HG03571 (cell line): ENCODE data around the gene KIDINS220.
"Not testable (repeated sequence)": the region's sequence is repeated elsewhere in the genome, so short reads cannot be mapped to it uniquely, and the experiment has no call there.

Experiments used
- ATAC-seq: cut with Tn5 transposase; IDR thresholded peaks from one replicate; pipeline ENCODE4 v1.9.1; 2021; ENCODE audit not compliant: unreplicated experiment

The KIDINS220 gene

DNA sequence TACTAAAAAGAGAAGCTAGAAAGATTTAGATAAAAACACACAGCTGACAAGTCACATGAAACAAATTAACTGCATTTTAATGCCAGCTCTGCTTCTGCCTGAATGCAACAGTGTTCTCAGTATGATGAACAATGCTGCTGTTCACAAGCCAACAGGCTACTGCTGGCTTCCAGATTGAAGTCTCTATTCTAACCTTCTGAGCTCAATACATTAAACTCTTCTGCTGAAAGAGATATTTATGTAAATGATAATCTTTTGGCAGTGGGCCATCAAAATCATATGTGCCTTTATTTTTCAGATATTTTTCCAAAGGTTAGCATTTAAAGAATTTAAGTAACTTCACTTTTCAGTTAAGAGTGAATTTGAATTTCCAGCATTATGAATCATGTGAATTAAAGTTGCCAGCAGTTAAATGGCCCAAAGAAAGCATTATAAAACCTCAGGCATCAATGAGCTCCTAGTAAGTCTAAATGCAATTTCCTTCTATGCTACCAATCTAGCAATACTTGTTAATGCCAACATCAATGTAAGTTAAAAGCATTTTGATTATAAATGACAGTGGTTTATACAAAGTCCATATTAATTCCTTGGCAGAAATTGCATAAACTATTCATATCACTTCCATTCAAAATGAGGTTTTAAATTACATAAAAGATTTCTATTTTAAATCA is 83.2 kb downstream of the KIDINS220 start:
- no peak for ATAC-seq

DNA sequence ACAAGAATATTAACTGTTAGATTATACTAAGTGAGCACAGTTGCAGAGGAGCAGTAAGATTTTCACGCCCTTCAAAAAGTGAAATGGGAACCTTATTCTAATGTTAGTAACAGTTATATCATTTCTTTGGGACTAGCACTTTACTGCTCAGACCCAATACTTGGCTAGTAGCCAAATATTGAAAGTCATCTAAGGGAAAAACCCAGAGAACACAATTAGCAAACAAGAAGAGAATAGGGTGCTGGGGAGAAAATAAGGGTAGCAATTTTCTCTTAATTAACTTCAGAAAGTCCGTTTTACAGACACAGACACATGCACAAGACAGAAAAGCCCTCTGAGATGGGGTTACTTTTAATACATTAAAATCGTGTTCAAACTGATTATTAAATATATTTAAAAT is 83.8 kb downstream of the KIDINS220 start:
- no peak for ATAC-seq

DNA sequence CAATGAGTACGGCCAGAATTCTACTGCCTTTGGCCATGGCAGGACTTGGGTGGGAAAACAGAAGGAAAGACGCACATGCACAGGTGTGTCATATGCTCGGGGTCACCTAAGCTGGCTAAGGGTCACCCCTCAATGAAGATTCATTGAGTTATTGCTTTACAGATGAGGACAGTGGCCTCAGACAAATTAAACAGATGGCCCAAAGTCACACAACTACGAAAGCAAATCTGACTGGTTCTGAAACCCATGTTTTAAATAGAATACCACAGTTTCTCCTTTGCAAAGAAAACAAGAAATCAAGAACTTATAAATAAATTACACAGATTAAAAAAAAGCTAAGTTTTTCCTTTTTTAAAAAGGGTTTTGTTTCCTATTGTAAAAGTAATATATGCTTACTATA is 85.0 kb downstream of the KIDINS220 start:
- no peak for ATAC-seq

DNA sequence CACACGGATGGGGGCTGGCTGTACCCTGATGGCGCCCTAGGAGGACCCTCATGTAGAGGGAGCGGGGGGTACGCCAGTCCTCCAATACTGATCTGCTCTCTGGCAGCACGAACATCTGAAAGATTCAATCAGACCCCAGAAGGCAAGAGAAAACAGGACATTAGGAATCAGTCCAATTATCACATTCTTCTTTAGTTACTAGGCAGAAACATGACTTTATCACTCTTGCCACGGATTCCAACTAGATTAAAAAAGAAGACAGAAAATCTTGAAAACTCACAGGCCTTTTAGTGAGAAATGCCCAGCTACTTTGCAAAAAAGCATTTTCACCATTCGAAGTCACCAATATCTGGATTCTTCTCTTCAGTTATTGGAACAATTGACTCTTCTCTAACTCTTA is 87.2 kb downstream of the KIDINS220 start:
- no peak for ATAC-seq

DNA sequence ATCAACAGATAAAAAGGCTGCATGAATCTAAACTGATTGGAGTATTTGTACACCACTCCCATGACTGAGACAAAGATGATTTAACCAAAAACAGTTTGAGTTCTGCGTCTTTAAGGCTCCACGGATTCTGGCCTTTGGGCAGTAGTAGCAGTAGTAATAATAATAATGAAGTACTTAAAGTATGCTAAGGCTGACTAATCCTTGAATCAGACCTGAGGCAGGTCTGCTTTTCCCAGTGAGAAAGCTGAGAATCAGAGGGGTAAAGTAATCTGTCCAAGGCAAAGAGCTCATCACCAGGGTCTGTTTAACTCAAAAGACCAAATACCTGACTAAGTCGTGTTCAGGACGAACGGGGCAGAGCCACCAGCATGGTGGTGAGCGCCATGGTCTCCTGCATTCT is 94.2 kb downstream of the KIDINS220 start:
- no peak for ATAC-seq

DNA sequence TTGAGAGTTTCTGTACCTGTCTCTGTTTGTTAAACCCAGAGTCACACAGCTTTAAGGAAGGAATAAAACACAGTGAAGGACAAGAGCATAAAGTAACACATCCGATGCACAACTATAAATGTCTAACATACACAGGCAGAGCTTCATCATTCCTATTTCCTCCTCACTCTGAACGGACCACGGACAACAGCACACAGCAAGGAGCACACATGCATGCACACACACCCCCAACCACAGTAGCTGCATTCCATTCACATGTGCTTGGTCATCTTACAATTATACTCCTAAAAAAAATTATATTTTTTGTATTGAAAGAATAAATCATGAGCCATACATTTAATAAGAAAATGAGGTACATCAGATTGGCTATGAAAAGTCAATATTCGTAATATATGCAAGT is 97.3 kb downstream of the KIDINS220 start:
- no peak for ATAC-seq

DNA sequence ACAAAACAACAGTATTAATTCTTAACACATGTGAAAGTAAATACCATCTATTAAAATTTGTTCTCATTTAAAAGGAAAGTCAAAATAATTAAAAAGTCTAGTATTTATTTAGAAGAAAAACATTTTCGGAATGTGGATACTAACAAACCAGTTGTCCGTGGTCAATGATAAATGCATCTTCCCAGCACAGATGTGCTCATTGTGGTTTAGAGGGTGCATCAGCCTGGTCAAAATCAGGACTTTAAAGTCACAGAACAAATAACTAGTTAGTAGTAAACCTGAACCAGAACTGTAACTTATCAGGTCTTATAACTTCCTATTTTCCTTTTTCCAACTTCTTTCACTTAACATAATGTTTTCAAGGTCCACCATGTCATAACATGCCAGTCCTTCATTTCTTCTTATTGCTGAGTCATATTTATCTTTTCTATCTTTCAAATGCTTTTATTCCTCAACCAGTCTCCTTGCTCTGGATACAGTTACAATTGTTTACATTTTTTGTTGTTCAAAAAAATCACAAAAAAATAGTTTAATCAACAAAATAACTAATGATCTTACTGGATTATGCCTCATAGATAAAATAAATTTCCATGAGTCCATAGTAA is 99.7 kb downstream of the KIDINS220 start:
- ATAC-seq, result no peak

DNA sequence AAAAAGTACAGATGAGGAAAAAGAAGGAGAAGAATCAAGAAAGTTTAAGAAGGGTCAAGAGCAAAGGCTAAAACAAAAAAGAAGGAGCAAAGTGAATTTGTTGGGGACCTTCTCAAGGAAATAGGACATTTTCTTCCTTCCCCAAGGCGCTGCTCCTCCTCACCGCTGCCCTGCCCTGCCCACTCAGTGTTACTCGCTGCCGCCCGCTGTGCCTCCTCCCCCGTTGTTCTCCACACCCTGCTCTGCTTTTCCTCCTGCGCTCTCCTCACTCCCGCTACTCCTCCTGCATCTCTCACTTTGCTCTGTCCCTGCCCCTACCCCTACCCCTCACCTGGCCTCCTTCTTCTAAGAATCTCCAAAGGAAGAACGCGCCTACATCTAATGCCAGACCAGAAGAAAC is 104.8 kb downstream of the KIDINS220 start:
- ATAC-seq, result no peak

DNA sequence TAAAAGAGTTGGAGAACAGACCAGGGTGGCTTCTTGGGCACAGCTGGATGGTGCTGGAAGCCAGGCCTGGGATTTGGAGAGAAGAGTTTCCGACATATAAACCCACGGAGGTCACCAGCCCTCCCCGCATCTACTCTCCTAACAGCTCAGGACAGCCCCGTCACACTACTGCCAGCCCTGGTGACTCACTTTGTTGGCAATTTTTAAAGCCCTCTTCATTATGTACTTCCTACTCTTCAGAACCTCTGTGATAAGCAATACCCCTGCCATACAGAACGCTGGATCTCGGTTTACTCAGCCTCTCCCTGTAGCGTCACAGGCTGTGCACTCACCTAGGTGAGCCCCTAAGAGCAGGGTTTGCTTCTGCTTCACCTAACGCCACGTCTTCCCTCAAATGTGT is 107.5 kb downstream of the KIDINS220 start:
- no peak for ATAC-seq

DNA sequence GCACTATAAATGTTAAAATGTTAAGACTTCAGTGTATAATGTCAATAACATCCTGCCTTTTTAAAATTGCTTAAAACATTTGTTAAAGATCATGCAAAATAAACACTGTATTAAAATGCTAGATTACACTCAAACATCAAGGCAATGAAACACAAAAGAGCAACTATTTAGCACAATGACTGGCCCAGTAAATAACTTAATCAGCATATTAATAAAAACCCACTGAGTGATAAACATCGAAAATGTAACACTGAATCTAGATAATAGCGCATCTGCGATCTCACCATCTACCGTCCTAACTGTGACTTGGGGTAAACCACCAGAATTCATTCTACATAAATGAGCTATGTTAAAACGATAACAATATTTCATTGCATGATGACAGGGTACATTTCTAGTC is 108.3 kb downstream of the KIDINS220 start:
- ATAC-seq, result not testable (repeated sequence)

DNA sequence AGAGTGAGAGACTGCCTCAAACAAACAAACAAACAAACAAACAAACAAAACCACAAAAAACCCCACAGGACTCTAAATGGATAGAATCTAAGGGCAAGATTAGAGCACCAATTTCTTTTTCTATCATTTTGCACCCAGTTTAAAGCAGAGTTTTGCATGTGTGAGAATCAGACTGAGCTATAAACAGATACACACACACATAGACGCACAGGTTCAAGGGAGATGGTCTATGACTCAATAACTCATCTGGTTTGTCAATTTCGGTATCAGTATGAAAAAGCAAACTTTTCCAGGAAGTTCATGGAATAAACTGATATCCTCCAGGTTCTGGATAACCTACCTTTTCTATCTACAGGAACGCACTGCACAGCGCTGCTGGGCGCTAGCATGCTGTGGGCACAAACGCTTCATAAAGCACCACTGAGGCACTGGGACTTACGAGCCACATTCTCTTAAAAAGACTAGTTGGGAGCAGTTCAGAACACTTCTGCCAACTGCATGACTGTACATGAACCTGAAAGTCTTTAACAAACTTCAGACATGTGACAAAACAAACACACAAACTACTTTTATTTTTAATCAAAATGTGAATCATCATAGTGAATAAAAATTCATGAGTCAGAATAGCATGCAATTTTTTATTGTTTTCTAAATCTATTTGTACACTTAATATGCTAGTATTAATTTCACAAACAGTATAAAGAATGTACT is 109.0 kb downstream of the KIDINS220 start:
- ATAC-seq, result no peak

DNA sequence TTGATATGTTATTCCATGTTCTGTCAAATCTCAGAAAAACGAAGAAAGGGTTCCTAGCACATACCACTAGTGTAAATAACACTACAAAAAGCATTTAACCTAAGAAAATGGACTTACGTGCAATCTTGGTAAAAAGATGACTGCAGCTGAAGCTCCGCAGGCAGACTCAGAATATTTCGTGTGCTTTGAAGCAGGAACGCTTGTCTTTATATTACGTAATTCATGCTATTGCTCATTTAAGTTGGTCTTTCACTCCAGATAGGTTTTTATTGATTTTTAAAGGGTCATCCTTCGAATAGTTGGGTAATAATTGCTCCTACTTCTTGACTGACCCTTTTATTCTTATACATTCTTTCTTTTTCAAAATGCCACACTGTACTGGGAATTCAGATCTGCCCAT is 111.6 kb downstream of the KIDINS220 start:
- no peak for ATAC-seq

DNA sequence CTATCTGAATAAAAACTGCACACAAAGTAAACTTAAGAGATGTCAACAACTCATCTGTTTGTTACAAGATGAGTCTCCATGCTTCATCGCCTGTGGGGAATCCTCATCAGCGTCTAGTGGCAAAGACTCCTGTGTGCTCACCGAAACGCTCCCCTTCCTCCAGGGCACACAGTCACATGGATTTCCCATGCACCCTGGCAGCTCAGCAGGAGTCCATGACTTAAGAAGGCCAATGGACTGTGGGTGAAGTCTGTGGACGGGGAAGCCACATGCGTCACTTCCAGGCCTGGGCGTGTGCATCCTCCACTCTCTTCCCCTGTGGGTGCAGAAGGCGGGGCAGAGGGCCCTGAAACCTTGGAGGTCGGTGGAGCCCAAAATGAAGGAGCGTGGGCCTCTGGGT is 114.4 kb downstream of the KIDINS220 start:
- no peak for ATAC-seq

DNA sequence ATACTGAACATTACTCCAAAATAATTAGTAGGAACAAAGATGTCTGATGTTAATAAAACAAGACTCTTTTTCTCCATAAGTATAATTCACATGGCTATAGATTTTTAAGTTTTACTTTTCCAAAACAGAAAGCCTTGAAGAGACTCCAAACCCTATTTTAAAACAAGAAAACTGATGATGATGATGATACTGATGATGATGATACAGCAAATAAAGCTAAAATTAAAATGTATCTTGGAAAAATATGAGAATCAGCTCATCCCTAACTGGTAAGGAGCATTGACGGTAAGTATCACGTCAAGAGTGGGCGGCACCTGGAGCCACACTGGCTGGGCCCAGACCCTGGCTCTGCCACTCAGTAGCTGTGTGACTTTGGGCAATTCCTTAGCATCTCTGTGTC is 116.0 kb downstream of the KIDINS220 start:
- ATAC-seq, result no peak

DNA sequence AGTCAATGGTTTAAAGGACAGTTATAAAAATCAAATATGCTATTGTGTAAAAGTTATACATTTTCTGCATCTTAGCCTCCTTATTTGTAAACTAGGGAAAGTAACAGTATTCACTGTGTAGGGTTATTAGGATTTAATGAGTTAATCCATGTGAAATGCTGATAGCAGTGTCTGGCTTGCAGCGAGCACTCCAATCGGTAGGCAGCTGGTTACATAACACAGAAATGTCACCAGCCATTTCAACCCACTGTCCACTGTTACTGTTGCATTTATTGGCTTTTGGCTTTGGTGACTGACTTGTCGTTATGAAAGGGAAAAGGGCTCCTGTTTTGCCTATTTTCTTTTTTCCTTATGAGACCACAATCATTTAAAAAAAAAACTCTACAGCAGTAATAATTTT is 116.7 kb downstream of the KIDINS220 start:
- ATAC-seq, result no peak

DNA sequence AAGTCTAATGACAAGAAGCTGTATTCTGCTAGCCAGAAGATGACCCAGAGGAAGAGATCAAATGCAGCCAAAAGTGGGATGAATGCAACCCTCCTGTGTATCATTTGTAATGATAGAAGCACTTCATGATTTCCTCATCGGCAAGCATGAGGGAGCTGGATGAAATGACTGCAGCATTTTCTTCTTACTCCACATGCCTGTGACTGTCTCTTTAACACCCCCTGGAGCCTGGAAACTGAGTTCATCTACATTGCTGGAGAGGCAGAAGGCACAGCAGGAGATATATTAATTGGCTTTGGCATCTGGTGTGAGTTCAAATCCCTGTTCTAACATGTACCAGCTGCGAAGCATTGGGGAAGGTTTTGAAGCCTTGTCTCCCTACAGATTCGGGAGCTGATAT is 117.9 kb downstream of the KIDINS220 start:
- ATAC-seq, result no peak

DNA sequence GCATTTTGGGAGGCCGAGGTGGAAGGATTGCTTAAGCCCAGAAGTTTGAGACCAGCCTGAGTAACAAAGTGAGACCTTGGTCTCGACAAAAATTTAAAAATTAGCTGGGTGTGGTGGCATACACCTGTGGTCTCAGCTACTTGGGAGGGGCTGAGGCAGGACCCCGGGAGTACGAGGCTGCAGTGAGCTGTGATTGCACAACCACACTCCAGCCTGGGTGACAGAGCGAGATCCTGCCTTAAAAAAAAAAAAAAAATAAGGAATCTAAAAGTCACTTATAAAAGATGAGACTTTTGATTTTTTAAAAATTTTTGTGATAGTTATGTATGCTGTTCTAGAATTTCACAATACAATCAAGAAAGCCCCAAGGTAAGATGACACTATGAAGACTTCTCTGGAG is 122.4 kb downstream of the KIDINS220 start:
- no peak for ATAC-seq

DNA sequence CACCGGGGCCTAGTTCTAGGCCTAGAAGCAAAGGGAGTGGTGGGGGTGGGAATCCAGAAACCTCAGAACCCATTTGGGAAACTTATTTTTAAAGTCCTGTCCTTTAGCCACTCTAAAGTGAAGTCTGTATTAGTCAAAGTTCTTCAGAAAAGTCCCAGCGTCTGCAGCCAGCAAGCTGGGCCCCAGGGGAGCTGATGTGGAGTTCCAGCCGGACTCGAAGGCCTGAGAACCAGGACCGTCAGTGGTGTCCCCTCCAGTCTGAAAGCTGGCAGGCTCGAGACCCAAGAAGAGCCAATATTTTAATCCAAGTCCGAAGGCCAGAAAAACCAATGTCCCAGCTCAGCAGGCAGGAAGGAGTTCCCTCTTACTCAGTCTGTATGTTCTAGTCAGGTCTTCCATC is 123.1 kb downstream of the KIDINS220 start:
- ATAC-seq, result no peak

DNA sequence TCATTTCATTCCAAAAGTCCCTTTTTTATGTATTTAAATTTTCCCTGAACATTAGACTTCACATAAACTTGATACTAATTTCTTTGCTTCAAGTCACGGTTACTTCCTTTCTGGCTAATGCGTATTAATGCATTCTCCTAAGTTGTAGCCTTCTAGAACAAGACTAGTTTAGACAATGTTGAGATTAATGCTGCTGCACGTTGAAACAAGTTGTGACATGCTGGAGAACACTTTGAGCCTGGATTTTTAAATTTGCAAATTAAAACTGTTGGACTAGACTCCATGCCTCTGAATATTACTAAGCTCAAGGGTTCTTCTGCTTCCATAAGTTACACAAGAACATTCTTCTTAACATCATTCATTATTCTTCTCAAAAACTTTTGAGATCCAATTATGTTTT is 126.5 kb downstream of the KIDINS220 start:
- no peak for ATAC-seq

DNA sequence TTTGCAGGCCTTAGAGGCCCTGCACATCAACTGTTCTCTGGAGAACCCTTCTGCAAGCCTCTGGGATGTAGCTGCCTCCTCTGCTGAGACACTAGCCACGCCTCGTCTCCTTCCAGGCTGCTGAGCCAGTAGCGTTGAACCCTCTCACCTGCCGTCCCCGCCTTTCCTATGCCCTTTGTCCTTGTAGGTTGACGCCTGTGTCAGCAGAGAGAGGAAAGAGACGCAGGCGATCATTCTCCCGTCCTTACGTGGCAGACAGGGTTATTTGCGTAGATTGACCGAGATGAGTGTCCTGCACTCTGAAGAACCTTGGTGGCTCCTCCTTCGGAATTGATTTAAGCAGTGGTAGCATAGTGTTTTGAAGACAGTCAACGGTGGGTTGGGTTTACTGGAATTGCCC is 127.8 kb downstream of the KIDINS220 start:
- ATAC-seq, result no peak

DNA sequence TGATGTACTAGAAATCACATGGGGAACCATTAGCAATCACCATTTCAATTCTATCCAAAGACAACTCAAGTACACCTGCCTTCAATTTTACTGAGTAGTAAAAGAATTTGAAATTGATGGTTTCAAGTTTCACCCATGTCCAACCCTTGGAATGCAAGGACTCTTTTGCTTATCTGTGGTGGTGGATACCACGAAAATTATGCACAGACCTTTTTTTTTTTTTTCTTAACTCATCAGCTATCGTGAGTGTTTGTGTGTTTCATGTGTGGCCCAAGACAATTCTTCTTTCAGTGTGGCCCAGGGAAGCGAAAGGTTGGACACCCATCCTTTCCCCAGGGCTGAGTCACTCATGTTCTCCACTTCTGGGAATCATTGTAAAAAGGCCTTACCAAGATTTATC is 132.5 kb downstream of the KIDINS220 start:
- no peak for ATAC-seq

DNA sequence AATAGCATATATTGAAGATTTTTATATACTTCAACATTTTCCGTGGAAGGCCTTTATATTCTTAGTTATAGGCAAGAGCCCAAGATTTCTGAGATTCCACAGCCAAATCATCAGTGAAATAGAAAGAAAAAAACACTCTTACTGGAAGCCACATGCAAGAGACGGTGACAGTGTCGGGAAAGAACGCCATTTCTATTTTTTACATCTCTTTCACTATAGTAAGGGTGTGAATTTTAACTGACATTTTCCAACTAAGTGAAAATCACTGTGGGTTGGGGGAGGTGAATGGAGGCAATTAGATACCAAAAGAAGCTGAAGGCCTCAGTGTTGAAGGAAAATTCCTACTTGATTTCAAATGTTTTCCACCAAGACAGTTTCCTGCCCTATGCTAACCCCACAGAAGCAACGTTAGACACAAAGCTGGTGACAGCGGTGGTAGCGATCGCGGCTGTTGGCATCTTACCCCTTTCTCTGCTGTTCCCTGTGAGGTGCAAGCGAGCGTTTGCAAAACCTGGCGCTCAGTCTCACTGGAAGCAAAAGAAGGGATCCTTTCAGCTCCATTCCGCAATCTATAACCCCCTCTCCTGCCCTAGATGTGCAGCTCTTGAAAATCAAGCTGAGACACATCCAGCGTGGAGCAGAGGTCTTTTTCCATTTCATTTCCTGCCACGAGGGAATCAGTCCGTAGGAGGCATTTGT is 135.6 kb downstream of the KIDINS220 start:
- ATAC-seq, result no peak
